ENCODE results near the gene GUCA1A. TPM values are rescaled to one million over a fixed set of nuclear protein-coding genes. Genes with fewer than 3 reads are reported as not detected.

GUCA1A gene
- total and polyA plus RNA-seq, 2 of the 4 experiments (the other 2 are of a cell fraction): 0.18 to 0.32 TPM

DNA sequence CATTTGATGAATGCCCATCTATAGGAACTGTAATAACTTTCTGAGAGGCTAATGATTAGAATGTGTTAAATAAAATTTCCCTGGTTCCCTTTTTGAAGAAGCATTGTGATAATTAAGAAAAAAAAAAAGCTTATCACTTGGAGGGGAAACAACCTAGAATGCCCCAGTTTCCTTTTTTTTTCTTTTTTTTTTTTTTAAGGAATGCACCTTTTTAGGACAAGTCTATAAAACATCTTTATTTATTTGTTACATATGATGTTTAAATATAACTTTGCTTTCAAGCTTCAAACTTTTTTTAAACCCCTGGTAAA lies 51.8 kb downstream of the GUCA1A start (continued):
- TF ChIP-seq ELK1 (IDR thresholded peaks at IDR 0.05; ENCODE audit: borderline replicate concordance, low read depth, low read length) (no peak), NFE2L2 (IDR thresholded peaks at IDR 0.05; ENCODE audit: low read depth, low read length) (no peak)

DNA sequence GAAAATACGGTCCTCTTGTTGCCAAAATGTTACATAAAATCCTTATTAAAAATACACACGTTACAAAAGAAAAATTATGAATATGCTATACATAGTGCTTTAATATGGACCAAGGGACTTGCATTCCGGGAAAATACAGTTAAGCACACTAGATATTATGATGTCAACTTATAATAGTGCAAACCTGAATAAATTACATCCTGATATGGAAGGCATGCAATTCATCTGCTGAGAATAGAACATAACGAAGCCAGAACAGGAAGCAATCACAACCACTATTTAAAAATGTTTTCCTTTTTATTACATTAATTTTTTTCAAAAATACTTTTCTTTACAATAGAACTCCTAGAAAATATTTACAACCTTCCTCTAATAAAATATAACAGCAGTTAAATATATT lies 52.3 kb downstream of the GUCA1A start:
- Histone ChIP-seq H3K18ac (ENCODE audit: low read depth, low read length) (no peak overlapping the region), H4K8ac (ENCODE audit: low read depth in 2 of 2, low read length in 2 of 2) (no peak overlapping the region; a peak in 1 of 4 replicates), H3K27ac (ENCODE audit: insufficient read depth, low read length) (no peak overlapping the region), H2BK15ac (ENCODE audit: low read depth, low read length) (no peak overlapping the region), H3K79me1 (ENCODE audit: low read depth in 1 of 2, low read length in 2 of 2) (peaks cover 3 to 22% of the 10 kb centered on the region in 2 experiments; a peak in 2 of 4 replicates), H3K4me3 (ENCODE audit: insufficient read depth, low read depth, low read length) (no peak overlapping the region), H3K14ac (replicated peaks; ENCODE audit: low read depth, low read length) (no peak overlapping the region), H2BK5ac (ENCODE audit: low read depth, low read length, poor library complexity, severe bottlenecking) (peak overlapping the region; percentile 91), H3K9me1 (ENCODE audit: insufficient read depth, low read length) (peaks cover 26% of the 10 kb centered on the region), H3K4me1 (ENCODE audit: control insufficient read depth, insufficient read depth, low read length) (peaks cover 15% of the 10 kb centered on the region), H4K5ac (ENCODE audit: low read depth, low read length) (no peak overlapping the region), H2AFZ (replicated peaks; ENCODE audit: low read length, poor library complexity) (no peak overlapping the region), H2BK20ac (ENCODE audit: low read depth, low read length) (no peak overlapping the region), H3K9me3 (ENCODE audit: control insufficient read depth, insufficient read depth, low read length) (no peaks in the 10 kb centered on the region), H4K20me1 (ENCODE audit: insufficient read depth, low read length) (no peaks in the 10 kb centered on the region), H3K4me2 (ENCODE audit: low read depth, low read length) (no peak overlapping the region), H2AK5ac (ENCODE audit: low read depth, low read length) (no peak overlapping the region), H3K56ac (ENCODE audit: extremely low read depth, insufficient read depth, low read length) (no peak overlapping the region), H3K27me3 (ENCODE audit: control insufficient read depth, insufficient read depth, low read length) (no peaks in the 10 kb centered on the region), H3K36me3 (ENCODE audit: control insufficient read depth, insufficient read depth, low read length) (peaks cover 13% of the 10 kb centered on the region), H3K4ac (ENCODE audit: low read depth, low read length) (no peak overlapping the region), H3K9ac (ENCODE audit: low read depth, low read length) (no peak overlapping the region), H2BK120ac (ENCODE audit: low read depth, low read length) (peak overlapping the region; percentile 5; the same call in 1 of the 2 replicates), H3K23ac (ENCODE audit: low read depth, low read length) (no peak overlapping the region), H2AK9ac (replicated peaks; ENCODE audit: low read depth, low read length, poor library complexity) (no peak overlapping the region), H4K91ac (ENCODE audit: insufficient read depth, low read depth, low read length) (no peak overlapping the region)
- TF ChIP-seq, protein P1, sequence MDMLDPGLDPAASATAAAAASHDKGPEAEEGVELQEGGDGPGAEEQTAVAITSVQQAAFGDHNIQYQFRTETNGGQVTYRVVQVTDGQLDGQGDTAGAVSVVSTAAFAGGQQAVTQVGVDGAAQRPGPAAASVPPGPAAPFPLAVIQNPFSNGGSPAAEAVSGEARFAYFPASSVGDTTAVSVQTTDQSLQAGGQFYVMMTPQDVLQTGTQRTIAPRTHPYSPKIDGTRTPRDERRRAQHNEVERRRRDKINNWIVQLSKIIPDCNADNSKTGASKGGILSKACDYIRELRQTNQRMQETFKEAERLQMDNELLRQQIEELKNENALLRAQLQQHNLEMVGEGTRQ (IDR thresholded peaks at IDR 0.05; ENCODE audit: low read depth, low read length): no peak
- TF ChIP-seq NFE2L2 (IDR thresholded peaks at IDR 0.05; ENCODE audit: low read depth, low read length) (no peak), MAZ (IDR thresholded peaks at IDR 0.05; ENCODE audit: borderline replicate concordance, low read depth, low read length) (no peak), CEBPB (IDR thresholded peaks at IDR 0.05; ENCODE audit: low read depth, low read length) (no peak), MAFK (IDR thresholded peaks at IDR 0.05; ENCODE audit: low read depth, low read length) (no peak), RAD21 (IDR thresholded peaks at IDR 0.05; ENCODE audit: low read length) (no peak), MXI1 (IDR thresholded peaks at IDR 0.05; ENCODE audit: borderline replicate concordance, low read depth, low read length) (no peak), SMC3 (IDR thresholded peaks at IDR 0.05; ENCODE audit: low read depth, low read length) (no peak), ELK1 (IDR thresholded peaks at IDR 0.05; ENCODE audit: borderline replicate concordance, low read depth, low read length) (no peak)
- in situ Hi-C loops (cut with MboI; ENCODE audit: low sequenced_read_pairs) (no loop called here), dilution Hi-C loops (cut with HindIII; ENCODE audit: low sequenced_read_pairs, unreplicated experiment) (no loop called here), intact Hi-C loops (cut with micrococcal nuclease) (loop anchor here (10.0 kb wide), 1 partner anchor 109 kb away; no protein-coding TSS in a partner anchor)
- WGBS, 2 experiments (ENCODE audit: extremely low coverage in 2 of 2, insufficient read length in 1 of 2): no CpG with 5 or more reads among the region's 4 CpGs
- no TSS peak for BruUV-seq (replicated peaks)
- ATAC-seq (ENCODE audit: low read depth) (no peak), DNase-seq (no peak)
- CTCF ChIA-PET: interaction anchor here (0.6 to 1.3 kb wide), 3 partner anchors 24 to 322 kb away, joined by 3 to 6 read pairs (median 3); no protein-coding TSS in a partner anchor
- POLR2A ChIA-PET (ENCODE audit: unreplicated experiment): no interaction called here

All from IMR-90 (cell line).